Activated naive CD8-positive, alpha-beta T cell treated with anti-CD3 and anti-CD28 coated beads, Interleukin-2, amount 50 U/mL, for 24 hours (primary cell): ENCODE results near the gene DMRT1.
A peak's percentile ranks its signal among the peaks of the same experiment; 100 is the strongest.
"Not testable (repeated sequence)": the region's sequence is repeated elsewhere in the genome, so short reads cannot be mapped to it uniquely, and the experiment has no call there.

Source experiments
- ATAC-seq: fragments of 150-1000 bp; cut with Tn5 transposase; one replicate; pipeline ENCODE4 v1.10.0; 2021
- DNase-seq: peaks from one replicate; pipeline ENCODE4 v3.0.0; 2021
- H3K27ac Mint-ChIP-seq: one replicate; pipeline ENCODE4 v1.8.0; 2021; ENCODE audit warnings: mild to moderate bottlenecking, mixed read lengths
- H3K27me3 Mint-ChIP-seq: one replicate; pipeline ENCODE4 v1.8.0; 2021; ENCODE audit warnings: mixed read lengths
- H3K36me3 Mint-ChIP-seq: one replicate; pipeline ENCODE4 v1.8.0; 2021; ENCODE audit warnings: low read depth, mixed read lengths
- H3K4me1 Mint-ChIP-seq: one replicate; pipeline ENCODE4 v1.8.0; 2021; ENCODE audit warnings: mixed read lengths
- H3K4me3 Mint-ChIP-seq: one replicate; pipeline ENCODE4 v1.8.0; 2021; ENCODE audit warnings: mild to moderate bottlenecking, moderate library complexity, mixed read lengths
- H3K9me3 Mint-ChIP-seq: one replicate; pipeline ENCODE4 v1.8.0; 2021; ENCODE audit warnings: mixed read lengths

Gene DMRT1

DNA sequence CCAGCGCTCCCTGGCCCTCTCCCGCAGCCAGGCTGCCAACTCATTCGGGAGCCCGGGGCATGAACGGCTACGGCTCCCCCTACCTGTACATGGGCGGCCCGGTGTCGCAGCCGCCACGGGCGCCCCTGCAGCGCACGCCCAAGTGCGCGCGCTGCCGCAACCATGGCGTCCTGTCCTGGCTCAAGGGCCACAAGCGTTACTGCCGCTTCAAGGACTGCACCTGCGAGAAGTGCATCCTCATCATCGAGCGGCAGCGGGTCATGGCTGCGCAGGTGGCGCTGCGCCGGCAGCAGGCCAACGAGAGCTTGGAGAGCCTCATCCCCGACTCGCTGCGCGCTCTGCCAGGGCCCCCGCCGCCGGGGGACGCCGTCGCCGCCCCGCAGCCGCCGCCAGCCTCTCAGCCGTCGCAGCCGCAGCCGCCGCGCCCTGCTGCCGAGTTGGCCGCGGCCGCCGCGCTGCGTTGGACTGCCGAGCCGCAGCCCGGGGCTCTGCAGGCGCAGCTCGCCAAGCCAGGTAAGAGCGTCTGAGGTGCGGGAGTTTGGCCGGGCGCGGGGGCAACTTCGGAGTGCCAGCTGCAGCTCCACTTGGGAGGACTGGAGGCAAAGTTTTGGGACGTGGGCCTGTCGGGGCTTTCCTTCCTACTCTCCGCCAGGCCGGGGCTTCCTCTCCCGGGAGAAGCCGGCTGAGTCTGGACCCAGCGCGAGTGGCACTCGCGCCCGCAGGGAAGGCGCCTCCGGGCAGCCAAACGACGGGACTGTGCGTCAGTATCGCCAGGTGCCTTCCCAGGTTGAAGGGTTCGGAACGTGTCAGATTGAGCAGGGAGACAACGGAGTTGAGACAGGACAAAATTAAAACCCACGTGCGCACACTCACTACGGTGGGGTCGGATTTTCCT, 135.7 kb downstream of the DMRT1 start:
- DNase-seq (no peak), ATAC-seq (no peak)
- H3K27me3 Mint-ChIP-seq = peaks cover 83% of the 10 kb centered on the region
- no peak overlapping the region for H3K27ac Mint-ChIP-seq
- H3K36me3 Mint-ChIP-seq = no peaks in the 10 kb centered on the region
- H3K4me3 Mint-ChIP-seq = no peak overlapping the region
- H3K4me1 Mint-ChIP-seq = peaks cover 12% of the 10 kb centered on the region
- H3K9me3 Mint-ChIP-seq = no peaks in the 10 kb centered on the region

DNA sequence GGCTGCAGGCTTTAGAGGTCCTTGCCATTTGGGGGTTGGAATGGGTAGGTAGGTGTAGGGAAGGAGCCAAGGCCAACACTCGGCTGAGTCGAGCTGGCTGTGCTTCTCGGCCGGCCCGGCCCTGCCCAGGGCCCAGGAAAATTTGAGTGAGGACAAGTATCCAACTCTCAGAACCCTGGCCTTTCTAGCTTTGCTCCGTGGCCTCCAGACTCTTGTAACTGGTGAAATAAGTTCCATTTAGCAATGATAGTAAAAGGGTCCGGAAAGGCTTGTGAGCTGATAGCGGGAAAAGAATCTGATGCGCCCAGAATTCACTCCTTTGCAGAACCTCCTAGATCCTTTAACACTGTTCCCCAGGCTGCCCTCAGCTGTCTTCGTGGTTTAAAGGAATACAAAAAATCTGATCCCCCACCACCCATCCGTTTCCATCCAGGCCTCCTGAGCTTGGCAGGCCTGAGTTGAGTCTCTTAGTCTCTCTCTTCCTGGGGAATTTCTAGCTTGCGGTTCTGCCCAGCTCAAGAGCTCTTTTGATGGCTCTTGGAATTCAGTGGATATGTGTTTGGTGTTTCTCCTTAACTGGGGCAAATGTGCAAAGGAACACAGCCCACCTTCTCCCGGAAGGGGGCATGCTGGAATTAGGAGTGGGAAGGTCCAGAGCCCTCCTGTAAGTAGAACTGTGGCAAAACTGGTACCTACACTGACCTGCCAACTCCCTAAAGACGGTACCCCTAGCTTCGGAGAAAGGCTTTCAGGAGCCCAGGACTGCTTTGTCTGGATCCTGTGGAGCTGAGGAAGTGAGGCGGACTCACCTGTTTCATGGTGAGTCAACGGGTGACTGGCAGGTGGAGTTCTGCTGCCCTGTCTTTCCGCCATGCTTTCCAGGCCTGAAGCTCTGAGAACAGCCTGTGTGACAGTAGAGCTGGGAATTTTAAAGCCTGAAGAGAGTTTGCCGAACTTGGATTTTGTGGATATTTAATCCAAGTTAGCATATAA, 136.6 kb downstream of the DMRT1 start:
- ATAC-seq = no peak
- Mint-ChIP-seq H3K4me3 (no peak overlapping the region), H3K9me3 (no peaks in the 10 kb centered on the region), H3K4me1 (peaks cover 12% of the 10 kb centered on the region), H3K36me3 (no peaks in the 10 kb centered on the region), H3K27ac (peak overlapping the region; percentile 15), H3K27me3 (peaks cover 86% of the 10 kb centered on the region)
- DNase-seq = no peak

DNA sequence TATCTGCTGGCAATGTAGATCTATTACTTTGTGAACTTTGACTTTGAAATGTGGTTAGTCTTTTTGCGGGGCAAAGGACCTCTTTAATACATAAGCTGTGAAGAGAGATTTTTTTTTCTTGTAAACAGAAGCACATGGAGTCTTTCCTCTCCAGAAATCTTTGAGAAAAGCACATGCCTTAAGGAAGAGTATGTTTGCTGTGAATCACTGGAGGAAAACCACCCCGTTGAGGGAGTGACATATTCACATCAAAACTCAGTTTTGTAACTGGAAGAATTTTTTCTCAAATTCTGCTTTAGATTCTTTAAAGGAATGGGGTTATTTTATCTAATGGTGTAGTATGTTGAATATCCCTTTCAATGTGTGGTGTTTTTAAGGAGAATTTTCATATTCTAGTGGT, 138.5 kb downstream of the DMRT1 start:
- ATAC-seq (no peak), DNase-seq (no peak)
- no peaks in the 10 kb centered on the region for H3K9me3 Mint-ChIP-seq
- peaks cover 5% of the 10 kb centered on the region for H3K4me1 Mint-ChIP-seq
- peaks cover 82% of the 10 kb centered on the region for H3K27me3 Mint-ChIP-seq
- H3K36me3 Mint-ChIP-seq = no peaks in the 10 kb centered on the region
- H3K4me3 Mint-ChIP-seq = no peak overlapping the region
- no peak overlapping the region for H3K27ac Mint-ChIP-seq

DNA sequence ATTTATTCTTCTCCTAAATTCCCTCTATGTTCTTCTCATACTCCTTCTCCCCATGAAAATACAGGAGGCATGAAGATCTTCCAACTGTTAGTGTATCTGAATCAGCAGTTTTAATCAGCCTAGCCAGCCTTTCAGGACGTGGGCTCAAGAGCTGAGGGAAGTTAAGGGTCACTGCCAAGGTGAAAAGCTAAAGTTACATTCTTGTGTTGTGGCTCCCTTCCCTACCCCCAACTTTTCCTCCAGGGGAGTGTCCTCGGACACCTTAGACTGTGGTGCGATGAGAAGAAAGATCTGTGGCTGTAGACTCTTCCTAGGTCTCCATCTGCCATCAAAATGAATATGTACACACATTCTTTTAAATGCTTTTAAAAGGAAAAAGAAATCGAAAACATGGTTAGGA, 139.1 kb downstream of the DMRT1 start:
- Mint-ChIP-seq H3K4me3 (no peak overlapping the region), H3K4me1 (peaks cover 4% of the 10 kb centered on the region), H3K27me3 (peaks cover 79% of the 10 kb centered on the region), H3K36me3 (no peaks in the 10 kb centered on the region), H3K9me3 (no peaks in the 10 kb centered on the region), H3K27ac (no peak overlapping the region)
- no peak for ATAC-seq
- no peak for DNase-seq

DNA sequence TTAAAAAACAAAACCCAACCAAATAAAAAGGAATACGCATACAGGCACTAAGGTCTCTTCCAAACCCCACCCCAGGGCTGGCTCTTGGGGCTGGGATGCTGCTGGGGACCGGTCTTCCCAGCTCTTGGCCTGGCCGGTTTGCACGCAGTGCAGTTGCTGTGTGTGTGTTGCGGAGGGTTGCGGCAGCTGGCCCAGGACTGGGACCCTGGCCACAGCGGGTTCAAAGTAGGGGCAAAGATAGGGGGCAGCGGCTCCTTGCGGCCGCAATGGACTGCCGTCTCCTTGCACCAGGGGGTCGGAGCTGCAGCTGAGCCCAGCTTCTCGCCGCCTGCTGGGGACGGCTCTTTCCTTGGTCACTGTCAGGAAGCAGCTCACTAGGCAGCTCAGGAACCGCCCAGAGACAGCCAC, 140.0 kb downstream of the DMRT1 start:
- H3K4me3 Mint-ChIP-seq = no peak overlapping the region
- no peaks in the 10 kb centered on the region for H3K4me1 Mint-ChIP-seq
- no peak for DNase-seq
- ATAC-seq = no peak
- no peaks in the 10 kb centered on the region for H3K9me3 Mint-ChIP-seq
- H3K27me3 Mint-ChIP-seq = peaks cover 79% of the 10 kb centered on the region
- no peaks in the 10 kb centered on the region for H3K36me3 Mint-ChIP-seq
- no peak overlapping the region for H3K27ac Mint-ChIP-seq

DNA sequence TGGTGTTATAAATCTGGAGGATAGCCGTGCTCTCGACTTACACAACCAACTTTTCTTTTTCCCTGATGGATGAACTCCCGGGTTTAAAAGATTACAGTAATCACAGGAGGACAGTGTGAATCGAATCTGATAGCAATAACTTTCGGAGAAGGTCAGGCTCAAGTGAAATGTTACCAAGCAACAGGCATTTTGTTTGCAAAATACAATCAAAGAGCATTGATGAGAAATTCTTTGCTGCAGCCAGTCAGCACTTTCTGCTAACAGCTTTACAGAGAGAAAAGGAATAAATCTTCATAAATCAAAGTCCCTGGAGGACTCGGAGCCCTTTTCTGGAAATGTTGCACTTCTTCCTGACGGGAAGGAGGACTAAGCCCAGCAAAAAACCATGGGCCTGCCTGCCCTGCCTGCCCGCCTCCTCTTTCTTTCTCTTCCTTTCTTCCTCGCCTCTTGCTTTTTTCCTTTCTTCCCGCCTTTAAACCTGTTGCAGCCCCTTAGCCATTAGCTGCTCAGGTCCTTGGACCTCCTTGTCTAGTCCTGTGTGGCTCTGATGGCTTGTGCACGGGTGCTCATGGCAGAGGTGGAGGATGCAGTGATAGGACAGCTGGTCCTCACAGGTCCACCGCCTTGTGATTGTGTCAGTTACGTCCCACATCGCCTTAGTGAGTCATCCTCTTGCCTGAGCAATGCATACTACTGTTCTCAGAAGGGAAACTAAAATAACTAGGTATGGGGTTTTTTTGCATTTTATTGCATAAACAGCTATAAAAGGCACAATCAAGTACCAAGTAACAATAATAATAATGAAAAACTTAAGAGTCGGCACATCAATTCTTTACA, 141.1 kb downstream of the DMRT1 start:
- Mint-ChIP-seq H3K27me3 (peaks cover 80% of the 10 kb centered on the region), H3K4me3 (no peak overlapping the region), H3K9me3 (no peaks in the 10 kb centered on the region), H3K27ac (no peak overlapping the region), H3K4me1 (no peaks in the 10 kb centered on the region), H3K36me3 (no peaks in the 10 kb centered on the region)
- no peak for DNase-seq
- ATAC-seq = no peak

DNA sequence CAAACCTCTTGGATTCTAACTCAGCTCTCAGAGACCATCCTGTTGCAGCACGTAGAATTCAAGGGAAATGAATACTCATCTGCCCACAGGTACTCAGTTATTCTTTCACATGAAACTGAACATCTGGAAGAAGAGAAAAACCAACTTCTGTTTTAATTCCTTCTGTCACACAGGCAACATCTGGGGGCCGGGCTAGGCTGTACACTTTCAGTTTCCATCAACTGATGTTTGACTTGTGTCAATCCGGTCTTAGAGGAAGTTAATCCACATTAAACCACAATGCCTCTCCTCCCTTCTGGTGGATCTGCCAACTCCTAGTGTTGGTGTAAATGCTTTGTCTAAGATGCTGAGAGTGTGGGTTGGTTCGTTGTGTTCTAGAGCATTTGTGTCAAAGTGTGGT, 152.5 kb downstream of the DMRT1 start:
- H3K4me3 Mint-ChIP-seq = no peak overlapping the region
- peaks cover 29% of the 10 kb centered on the region for H3K27me3 Mint-ChIP-seq
- H3K36me3 Mint-ChIP-seq = no peaks in the 10 kb centered on the region
- peaks cover 4% of the 10 kb centered on the region for H3K4me1 Mint-ChIP-seq
- DNase-seq (no peak), ATAC-seq (no peak)
- H3K9me3 Mint-ChIP-seq = no peaks in the 10 kb centered on the region
- no peak overlapping the region for H3K27ac Mint-ChIP-seq

DNA sequence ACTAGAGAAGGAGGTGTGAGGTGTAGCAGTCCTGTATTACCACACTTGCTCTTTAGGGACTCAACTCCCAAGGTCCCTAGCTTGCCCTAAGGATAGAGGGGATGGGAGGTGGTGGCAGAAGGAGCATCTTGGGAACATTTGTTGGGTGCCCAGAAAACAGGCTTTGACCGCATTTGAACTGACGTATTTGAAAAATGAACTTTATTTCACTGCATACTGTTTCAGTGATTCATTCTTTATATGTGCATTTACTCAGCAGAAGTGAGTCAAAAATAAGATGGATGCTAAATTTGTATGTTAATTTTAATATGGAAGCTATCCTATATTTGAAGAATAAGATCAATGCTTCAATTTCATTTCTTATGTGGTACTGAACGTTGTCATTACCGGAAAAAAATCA, 153.7 kb downstream of the DMRT1 start:
- Mint-ChIP-seq H3K4me1 (peaks cover 11% of the 10 kb centered on the region), H3K27ac (no peak overlapping the region), H3K4me3 (no peak overlapping the region), H3K27me3 (peaks cover 24% of the 10 kb centered on the region), H3K36me3 (no peaks in the 10 kb centered on the region), H3K9me3 (no peaks in the 10 kb centered on the region)
- DNase-seq = no peak
- ATAC-seq = no peak

DNA sequence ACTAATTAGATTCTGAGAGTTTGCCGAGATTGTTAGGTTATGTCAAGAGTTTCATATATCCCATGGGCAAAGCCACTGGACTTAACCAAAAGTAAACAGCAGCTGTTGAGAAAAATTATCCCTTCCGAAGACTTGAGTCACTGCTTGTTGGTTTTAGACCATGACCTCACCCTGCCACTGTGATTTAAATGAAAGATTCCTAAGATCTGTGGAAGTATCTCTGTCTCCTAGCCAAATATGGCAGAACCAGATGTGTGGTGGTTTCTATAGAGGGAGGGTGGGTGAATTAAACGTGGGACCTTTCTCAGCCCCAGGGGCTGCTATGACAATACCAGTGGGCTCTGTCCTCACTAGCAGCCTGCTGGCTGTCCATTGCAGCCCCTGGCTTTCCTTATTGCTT, 154.3 kb downstream of the DMRT1 start:
- Mint-ChIP-seq H3K9me3 (no peaks in the 10 kb centered on the region), H3K36me3 (no peaks in the 10 kb centered on the region), H3K4me1 (peaks cover 11% of the 10 kb centered on the region), H3K4me3 (no peak overlapping the region), H3K27ac (no peak overlapping the region), H3K27me3 (peaks cover 20% of the 10 kb centered on the region)
- no peak for ATAC-seq
- DNase-seq = no peak

DNA sequence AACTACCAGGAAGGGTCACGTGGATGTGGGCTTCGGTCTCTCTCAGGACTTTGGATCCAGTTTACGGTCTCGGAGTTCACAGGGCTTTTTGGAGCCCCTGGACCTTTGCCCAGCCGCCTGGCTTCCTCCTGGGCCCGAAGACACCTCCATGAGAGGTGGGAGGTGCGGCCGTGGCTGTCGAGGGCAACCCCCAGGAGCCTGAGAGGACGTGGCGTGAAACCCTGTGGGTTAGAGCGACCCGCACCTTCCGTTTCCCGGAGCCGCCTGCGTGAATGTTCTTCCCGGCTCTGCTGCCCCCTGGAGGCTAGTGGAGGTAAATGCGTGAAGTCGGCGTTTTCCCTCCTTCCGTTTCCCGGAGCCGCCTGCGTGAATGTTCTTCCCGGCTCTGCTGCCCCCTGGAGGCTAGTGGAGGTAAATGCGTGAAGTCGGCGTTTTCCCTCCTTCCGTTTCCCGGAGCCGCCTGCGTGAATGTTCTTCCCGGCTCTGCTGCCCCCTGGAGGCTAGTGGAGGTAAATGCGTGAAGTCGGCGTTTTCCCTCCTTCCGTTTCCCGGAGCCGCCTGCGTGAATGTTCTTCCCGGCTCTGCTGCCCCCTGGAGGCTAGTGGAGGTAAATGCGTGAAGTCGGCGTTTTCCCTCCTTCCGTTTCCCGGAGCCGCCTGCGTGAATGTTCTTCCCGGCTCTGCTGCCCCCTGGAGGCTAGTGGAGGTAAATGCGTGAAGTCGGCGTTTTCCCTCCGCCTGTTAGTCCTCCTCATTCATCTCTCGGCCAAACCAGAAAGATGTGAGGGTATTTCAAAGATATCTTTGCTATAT, 157.0 kb downstream of the DMRT1 start:
- H3K27me3 Mint-ChIP-seq, H3K27ac Mint-ChIP-seq, ATAC-seq, H3K9me3 Mint-ChIP-seq, H3K4me3 Mint-ChIP-seq, H3K36me3 Mint-ChIP-seq: not testable (repeated sequence)
- DNase-seq = peak; percentile 28
- peaks cover 11% of the 10 kb centered on the region for H3K4me1 Mint-ChIP-seq

DNA sequence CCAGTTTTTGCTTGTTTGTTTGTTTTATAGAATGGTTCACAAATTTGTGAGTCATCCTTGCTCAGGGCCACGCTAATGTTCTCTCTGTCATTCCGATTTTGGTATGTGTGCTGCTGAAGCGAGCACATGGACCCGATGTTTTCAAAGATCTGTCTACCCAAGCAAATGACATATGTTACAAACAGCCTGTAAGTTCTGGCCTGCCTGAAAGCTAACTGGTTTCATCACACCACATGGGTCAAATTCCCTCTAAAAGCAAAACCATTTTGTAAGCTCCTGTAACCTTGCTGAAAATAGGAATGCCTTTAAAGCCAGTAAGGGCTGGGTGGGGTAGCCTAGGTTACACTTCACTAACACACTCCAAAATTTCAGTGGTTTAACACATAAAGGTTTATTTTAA, 160.3 kb downstream of the DMRT1 start:
- no peak overlapping the region for H3K27ac Mint-ChIP-seq
- H3K4me1 Mint-ChIP-seq = peaks cover 11% of the 10 kb centered on the region
- H3K27me3 Mint-ChIP-seq = peaks cover 16% of the 10 kb centered on the region
- H3K9me3 Mint-ChIP-seq = no peaks in the 10 kb centered on the region
- DNase-seq (no peak), ATAC-seq (no peak)
- H3K4me3 Mint-ChIP-seq = no peak overlapping the region
- H3K36me3 Mint-ChIP-seq = no peaks in the 10 kb centered on the region

DNA sequence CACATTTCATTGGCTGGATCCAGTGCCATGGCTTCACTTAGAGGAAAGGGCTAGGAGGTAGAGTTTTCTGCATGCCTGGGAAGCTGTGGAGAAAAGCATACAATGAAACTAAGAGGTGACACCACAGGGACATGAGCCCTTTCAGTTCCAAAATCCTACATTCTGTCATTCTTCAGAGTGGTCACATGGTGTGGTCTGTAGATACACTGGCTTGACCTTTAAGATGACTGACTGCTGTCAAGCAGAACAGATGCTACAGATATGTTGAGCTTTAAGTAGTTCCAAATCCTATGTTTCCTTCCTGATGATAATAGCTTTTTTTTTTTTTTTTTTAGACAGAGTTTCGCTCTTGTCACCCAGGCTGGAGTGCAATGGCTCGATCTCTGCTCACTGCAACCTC, 161.2 kb downstream of the DMRT1 start:
- Mint-ChIP-seq H3K27ac (no peak overlapping the region), H3K4me1 (peaks cover 11% of the 10 kb centered on the region), H3K36me3 (no peaks in the 10 kb centered on the region), H3K9me3 (no peaks in the 10 kb centered on the region), H3K27me3 (peaks cover 20% of the 10 kb centered on the region), H3K4me3 (no peak overlapping the region)
- DNase-seq = no peak
- peak; percentile 48 for ATAC-seq

DNA sequence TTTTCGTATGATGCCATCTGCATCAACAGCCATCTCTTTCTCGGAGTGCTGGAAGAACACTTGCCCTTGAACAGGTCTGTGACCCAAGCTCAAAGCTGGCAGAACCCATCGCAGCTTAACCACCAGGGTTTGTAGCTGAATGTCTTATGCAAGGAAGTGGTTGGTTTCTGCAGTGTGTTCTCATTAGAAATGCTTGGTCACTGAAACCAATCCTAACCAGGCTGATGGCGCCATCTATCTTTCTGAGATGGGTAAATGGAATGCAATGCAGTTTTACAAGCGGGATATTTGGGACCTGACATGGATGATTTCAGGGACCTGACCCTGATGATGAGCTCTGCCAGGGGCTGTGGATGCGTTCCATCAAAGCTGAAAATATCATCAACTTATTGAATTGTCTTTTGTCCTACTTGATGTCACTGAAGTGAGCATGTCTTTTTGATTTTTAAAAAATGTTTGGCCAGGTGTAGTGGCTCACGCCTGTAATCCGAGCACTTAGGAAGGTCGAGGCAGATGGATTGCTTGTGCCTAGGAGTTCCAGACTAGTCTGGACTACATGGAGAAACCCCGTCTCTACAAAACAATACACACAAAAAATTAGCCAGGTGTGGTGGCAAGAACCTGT, 163.7 kb downstream of the DMRT1 start:
- Mint-ChIP-seq H3K9me3 (no peaks in the 10 kb centered on the region), H3K36me3 (no peaks in the 10 kb centered on the region), H3K4me3 (no peak overlapping the region), H3K27ac (no peak overlapping the region), H3K4me1 (peaks cover 12% of the 10 kb centered on the region), H3K27me3 (peaks cover 35% of the 10 kb centered on the region)
- DNase-seq (no peak), ATAC-seq (no peak)
